ENCODE results near the gene UMODL1.

UMODL1 gene, protein sequence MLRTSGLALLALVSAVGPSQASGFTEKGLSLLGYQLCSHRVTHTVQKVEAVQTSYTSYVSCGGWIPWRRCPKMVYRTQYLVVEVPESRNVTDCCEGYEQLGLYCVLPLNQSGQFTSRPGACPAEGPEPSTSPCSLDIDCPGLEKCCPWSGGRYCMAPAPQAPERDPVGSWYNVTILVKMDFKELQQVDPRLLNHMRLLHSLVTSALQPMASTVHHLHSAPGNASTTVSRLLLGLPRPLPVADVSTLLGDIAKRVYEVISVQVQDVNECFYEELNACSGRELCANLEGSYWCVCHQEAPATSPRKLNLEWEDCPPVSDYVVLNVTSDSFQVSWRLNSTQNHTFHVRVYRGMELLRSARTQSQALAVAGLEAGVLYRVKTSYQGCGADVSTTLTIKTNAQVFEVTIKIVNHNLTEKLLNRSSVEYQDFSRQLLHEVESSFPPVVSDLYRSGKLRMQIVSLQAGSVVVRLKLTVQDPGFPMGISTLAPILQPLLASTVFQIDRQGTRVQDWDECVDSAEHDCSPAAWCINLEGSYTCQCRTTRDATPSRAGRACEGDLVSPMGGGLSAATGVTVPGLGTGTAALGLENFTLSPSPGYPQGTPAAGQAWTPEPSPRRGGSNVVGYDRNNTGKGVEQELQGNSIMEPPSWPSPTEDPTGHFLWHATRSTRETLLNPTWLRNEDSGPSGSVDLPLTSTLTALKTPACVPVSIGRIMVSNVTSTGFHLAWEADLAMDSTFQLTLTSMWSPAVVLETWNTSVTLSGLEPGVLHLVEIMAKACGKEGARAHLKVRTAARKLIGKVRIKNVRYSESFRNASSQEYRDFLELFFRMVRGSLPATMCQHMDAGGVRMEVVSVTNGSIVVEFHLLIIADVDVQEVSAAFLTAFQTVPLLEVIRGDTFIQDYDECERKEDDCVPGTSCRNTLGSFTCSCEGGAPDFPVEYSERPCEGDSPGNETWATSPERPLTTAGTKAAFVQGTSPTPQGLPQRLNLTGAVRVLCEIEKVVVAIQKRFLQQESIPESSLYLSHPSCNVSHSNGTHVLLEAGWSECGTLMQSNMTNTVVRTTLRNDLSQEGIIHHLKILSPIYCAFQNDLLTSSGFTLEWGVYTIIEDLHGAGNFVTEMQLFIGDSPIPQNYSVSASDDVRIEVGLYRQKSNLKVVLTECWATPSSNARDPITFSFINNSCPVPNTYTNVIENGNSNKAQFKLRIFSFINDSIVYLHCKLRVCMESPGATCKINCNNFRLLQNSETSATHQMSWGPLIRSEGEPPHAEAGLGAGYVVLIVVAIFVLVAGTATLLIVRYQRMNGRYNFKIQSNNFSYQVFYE

DNA sequence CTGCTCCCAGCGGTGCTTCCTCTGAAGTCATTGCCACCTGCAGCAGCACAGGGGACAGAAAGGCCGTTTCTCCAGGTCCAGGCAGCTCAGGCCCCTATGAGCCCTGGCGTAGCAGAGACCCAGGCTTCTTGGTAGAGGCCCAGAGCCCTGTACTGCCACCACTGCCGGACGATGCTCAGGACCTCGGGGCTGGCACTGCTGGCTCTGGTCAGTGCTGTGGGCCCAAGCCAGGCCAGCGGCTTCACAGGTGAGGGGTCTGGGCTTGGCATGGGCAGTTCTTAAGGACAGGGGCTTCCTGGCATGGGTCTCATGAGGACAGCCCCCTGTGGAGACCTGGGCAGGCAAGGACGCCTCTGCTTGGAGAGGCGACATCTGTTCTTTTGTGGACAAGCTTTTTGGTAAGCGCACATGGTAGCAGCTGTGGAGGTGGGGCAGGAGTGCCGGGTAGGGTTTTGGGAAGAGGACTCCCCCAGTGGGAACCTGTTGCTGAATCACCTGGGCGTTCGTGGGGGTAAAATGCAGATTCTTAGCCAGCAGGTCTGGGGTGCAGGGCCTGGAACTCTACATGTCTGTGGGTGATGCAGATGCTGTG lies at the start of gene UMODL1:
Gene UMODL1 (plus strand): TSS at position 172 of the 592 bp plus-strand sequence. CDS start 0 bp downstream, at position 172.
- Histone ChIP-seq H3K4me2 (ENCODE audit: insufficient read depth, low read length) (no peak within 1 kb of the TSS), H3K9me3 (ENCODE audit: insufficient read depth, low read length, severe bottlenecking) (no peaks in the 10 kb centered on the region), H3K79me2 (ENCODE audit: insufficient read depth, low read length) (no peaks in the 10 kb centered on the region), H2AFZ (ENCODE audit: low read depth, low read length) (no peak within 1 kb of the TSS), H3K27ac (ENCODE audit: low read length) (no peak within 1 kb of the TSS), H3K36me3 (ENCODE audit: insufficient read depth, low read length) (no peaks in the 10 kb centered on the region), H3K9ac (ENCODE audit: low read depth, low read length) (no peak within 1 kb of the TSS), H3K27me3 (ENCODE audit: insufficient read depth, low read length, poor library complexity) (no peaks in the 10 kb centered on the region), H3K4me1 (ENCODE audit: insufficient read depth, low read length) (no peaks in the 10 kb centered on the region), H4K20me1 (ENCODE audit: insufficient read depth, low read length) (no peaks in the 10 kb centered on the region), H3K4me3 (ENCODE audit: low read depth in 1 of 2, low read length in 2 of 2) (no peak within 1 kb of the TSS)
- DNase-seq = no peak
- TF ChIP-seq, protein P1, sequence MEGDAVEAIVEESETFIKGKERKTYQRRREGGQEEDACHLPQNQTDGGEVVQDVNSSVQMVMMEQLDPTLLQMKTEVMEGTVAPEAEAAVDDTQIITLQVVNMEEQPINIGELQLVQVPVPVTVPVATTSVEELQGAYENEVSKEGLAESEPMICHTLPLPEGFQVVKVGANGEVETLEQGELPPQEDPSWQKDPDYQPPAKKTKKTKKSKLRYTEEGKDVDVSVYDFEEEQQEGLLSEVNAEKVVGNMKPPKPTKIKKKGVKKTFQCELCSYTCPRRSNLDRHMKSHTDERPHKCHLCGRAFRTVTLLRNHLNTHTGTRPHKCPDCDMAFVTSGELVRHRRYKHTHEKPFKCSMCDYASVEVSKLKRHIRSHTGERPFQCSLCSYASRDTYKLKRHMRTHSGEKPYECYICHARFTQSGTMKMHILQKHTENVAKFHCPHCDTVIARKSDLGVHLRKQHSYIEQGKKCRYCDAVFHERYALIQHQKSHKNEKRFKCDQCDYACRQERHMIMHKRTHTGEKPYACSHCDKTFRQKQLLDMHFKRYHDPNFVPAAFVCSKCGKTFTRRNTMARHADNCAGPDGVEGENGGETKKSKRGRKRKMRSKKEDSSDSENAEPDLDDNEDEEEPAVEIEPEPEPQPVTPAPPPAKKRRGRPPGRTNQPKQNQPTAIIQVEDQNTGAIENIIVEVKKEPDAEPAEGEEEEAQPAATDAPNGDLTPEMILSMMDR (IDR thresholded peaks at IDR 0.05; ENCODE audit: borderline replicate concordance, extremely low read depth, low read length, poor library complexity, severe bottlenecking) = no peak
- TF ChIP-seq EZH2 (IDR thresholded peaks at IDR 0.05; ENCODE audit: borderline replicate concordance, low read depth, low read length, severe bottlenecking) = no peak
- ATAC-seq (ENCODE audit: insufficient read depth, low read depth) = no peak

DNA sequence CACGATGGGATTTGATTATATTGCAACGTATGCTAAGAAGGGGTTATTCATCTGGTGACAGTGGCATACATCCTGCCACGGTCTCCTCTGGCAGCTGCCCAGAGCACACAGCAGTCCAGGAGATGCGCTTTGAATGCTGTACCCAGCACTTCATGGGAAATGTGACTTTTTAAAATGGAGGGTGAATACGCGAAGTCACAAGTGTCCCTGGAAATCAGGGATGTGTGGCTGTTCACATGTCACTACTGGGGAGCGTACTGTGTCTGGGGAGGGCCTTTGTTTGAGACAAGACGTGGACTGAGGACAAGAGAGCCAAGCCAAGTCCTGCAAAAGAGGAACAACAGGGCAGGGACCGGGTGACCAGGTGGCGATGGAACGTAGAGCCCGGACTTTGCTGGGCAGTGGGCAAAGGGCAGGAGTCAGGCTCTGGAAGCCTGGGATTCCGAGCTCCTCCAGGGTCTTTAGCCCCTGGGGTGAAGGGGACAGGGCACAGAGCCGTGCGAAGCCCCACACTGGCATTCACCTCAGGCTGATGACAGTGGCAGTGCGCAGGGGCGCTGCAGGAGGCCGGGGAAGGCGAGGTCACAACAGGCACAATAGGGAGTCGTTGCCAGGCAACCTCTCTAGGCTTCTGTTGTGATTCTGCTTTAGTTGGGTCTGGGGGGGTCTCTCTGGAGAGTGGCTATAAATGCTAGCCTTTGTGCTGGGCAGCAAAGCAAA lies 49.6 kb upstream of the UMODL1 start:
- ATAC-seq (ENCODE audit: insufficient read depth, low read depth) (no peak), DNase-seq (no peak)
- Histone ChIP-seq H3K79me2 (ENCODE audit: insufficient read depth, low read length) (no peaks in the 10 kb centered on the region), H3K36me3 (ENCODE audit: insufficient read depth, low read length) (no peaks in the 10 kb centered on the region), H3K4me2 (ENCODE audit: insufficient read depth, low read length) (no peak overlapping the region), H3K27me3 (ENCODE audit: insufficient read depth, low read length, poor library complexity) (no peaks in the 10 kb centered on the region), H4K20me1 (ENCODE audit: insufficient read depth, low read length) (no peaks in the 10 kb centered on the region), H3K9ac (ENCODE audit: low read depth, low read length) (no peak overlapping the region), H3K27ac (ENCODE audit: low read length) (no peak overlapping the region), H3K9me3 (ENCODE audit: insufficient read depth, low read length, severe bottlenecking) (no peaks in the 10 kb centered on the region), H3K4me3 (ENCODE audit: low read depth in 1 of 2, low read length in 2 of 2) (no peak overlapping the region), H2AFZ (ENCODE audit: low read depth, low read length) (no peak overlapping the region), H3K4me1 (ENCODE audit: insufficient read depth, low read length) (no peaks in the 10 kb centered on the region)
- TF ChIP-seq, protein P1 (IDR thresholded peaks at IDR 0.05; ENCODE audit: borderline replicate concordance, extremely low read depth, low read length, poor library complexity, severe bottlenecking) = no peak
- no peak for TF ChIP-seq EZH2 (IDR thresholded peaks at IDR 0.05; ENCODE audit: borderline replicate concordance, low read depth, low read length, severe bottlenecking)

DNA sequence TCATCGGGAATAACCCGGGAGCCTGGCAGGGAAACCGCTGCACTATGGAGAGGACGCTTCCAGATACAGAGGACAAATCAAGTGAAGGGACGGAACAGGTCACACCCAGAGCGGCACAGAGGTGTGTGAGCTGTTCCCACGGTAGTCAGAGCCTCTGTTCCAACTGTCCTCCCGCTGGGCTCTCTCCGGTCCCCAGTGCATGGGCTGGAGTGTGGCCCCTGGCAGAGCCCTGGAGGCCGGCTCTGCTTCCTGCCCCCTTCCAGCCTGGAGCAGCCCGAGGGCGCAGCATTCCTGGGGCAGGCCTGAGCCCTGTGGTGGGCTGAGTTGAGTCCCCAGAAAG lies 49.1 kb upstream of the UMODL1 start:
- ATAC-seq (ENCODE audit: insufficient read depth, low read depth) (no peak), DNase-seq (no peak)
- no peak overlapping the region for H3K27ac ChIP-seq (ENCODE audit: low read length)
- H2AFZ ChIP-seq (ENCODE audit: low read depth, low read length) = no peak overlapping the region
- H3K36me3 ChIP-seq (ENCODE audit: insufficient read depth, low read length) = no peaks in the 10 kb centered on the region
- TF ChIP-seq, protein P1 (IDR thresholded peaks at IDR 0.05; ENCODE audit: borderline replicate concordance, extremely low read depth, low read length, poor library complexity, severe bottlenecking) = no peak
- no peak for TF ChIP-seq EZH2 (IDR thresholded peaks at IDR 0.05; ENCODE audit: borderline replicate concordance, low read depth, low read length, severe bottlenecking)
- no peak overlapping the region for H3K9ac ChIP-seq (ENCODE audit: low read depth, low read length)
- no peaks in the 10 kb centered on the region; the same call in 1 of the 2 replicates for H4K20me1 ChIP-seq (ENCODE audit: insufficient read depth, low read length)
- H3K4me1 ChIP-seq (ENCODE audit: insufficient read depth, low read length) = no peaks in the 10 kb centered on the region
- H3K27me3 ChIP-seq (ENCODE audit: insufficient read depth, low read length, poor library complexity) = no peaks in the 10 kb centered on the region
- no peak overlapping the region for H3K4me2 ChIP-seq (ENCODE audit: insufficient read depth, low read length)
- H3K9me3 ChIP-seq (ENCODE audit: insufficient read depth, low read length, severe bottlenecking) = no peaks in the 10 kb centered on the region
- no peaks in the 10 kb centered on the region for H3K79me2 ChIP-seq (ENCODE audit: insufficient read depth, low read length)
- H3K4me3 ChIP-seq (ENCODE audit: low read depth in 1 of 2, low read length in 2 of 2) = no peak overlapping the region
